NB4 (cell line): ENCODE results near the gene RYR2.

ENCODE experiments used
- CTCF ChIP-seq: IDR thresholded peaks from one replicate; pipeline ENCODE4 v1.5.1; 2012; ENCODE audit warnings: low read depth, low read length
- MAX ChIP-seq: IDR thresholded peaks from 2 replicates; pipeline ENCODE4 v1.6.1; 2011; ENCODE audit warnings: low read depth, low read length
- POLR2A ChIP-seq: IDR thresholded peaks from 2 replicates; pipeline ENCODE4 v1.6.1; 2011; ENCODE audit warnings: mild to moderate bottlenecking; ENCODE audit not compliant: insufficient read length; ENCODE audit errors: extremely low read depth

- TF ChIP-seq CTCF (no peak), MAX (no peak), POLR2A (no peak)
These were observed 767.1 kb downstream of the RYR2 start for GRCh38 chr1:237809099-237809498.
